SK-N-SH treated with all-trans-retinoic acid at 6 μM for 48 hours (cell line): ENCODE data around the gene ADCY5.

Experiments
- ATAC-seq: fragments of 200-7000 bp; cut with Tn5 transposase; 3 replicates; pipeline ENCODE4 v1.9.1; 2020; ENCODE audit warnings: mild to moderate bottlenecking, moderate library complexity
- ARNTL ChIP-seq: fragments of 450-650 bp; formaldehyde crosslinking; IDR thresholded peaks from 2 replicates; pipeline ENCODE4 v1.5.0; 2020; ENCODE audit warnings: low read depth, mild to moderate bottlenecking, moderate library complexity, borderline replicate concordance
- BACH2 ChIP-seq: fragments of 250-450 bp; sonication (Bioruptor Pico); IDR thresholded peaks from 2 replicates; pipeline ENCODE4 v1.9.0; 2021; ENCODE audit warnings: mild to moderate bottlenecking, borderline replicate concordance
- CSDC2 ChIP-seq: fragments of 250-450 bp; sonication (Bioruptor Pico); IDR thresholded peaks from 2 replicates; pipeline ENCODE4 v1.5.0; 2020; ENCODE audit warnings: mild to moderate bottlenecking, moderate library complexity
- ESRRG ChIP-seq: fragments of 250-450 bp; sonication (Bioruptor Pico); IDR thresholded peaks from 2 replicates; pipeline ENCODE4 v1.6.1; 2021; ENCODE audit warnings: mild to moderate bottlenecking
- GLIS3 ChIP-seq: fragments of 250-450 bp; sonication (Bioruptor Pico); IDR thresholded peaks from 2 replicates; pipeline ENCODE4 v1.5.0; 2020; ENCODE audit warnings: mild to moderate bottlenecking, moderate library complexity
- ISL1 ChIP-seq: fragments of 250-450 bp; sonication (Bioruptor Pico); IDR thresholded peaks from 2 replicates; pipeline ENCODE4 v2.1.2; 2022; ENCODE audit warnings: mild to moderate bottlenecking, moderate library complexity
- OSR1 ChIP-seq: fragments of 250-450 bp; sonication (Bioruptor Pico); IDR thresholded peaks from 2 replicates; pipeline ENCODE4 v1.8.0; 2022; ENCODE audit warnings: moderate library complexity, mild to moderate bottlenecking, inconsistent platforms
- PPARA ChIP-seq: fragments of 250-450 bp; sonication (Bioruptor Pico); IDR thresholded peaks from 2 replicates; pipeline ENCODE4 v1.5.0; 2020; ENCODE audit warnings: mild to moderate bottlenecking, borderline replicate concordance
- RARB ChIP-seq: fragments of 250-450 bp; sonication (Bioruptor Pico); IDR thresholded peaks from 2 replicates; pipeline ENCODE4 v1.8.0; 2021; ENCODE audit warnings: mild to moderate bottlenecking, moderate library complexity
- SNAI2 ChIP-seq: fragments of 250-450 bp; sonication (Bioruptor Pico); IDR thresholded peaks from 2 replicates; pipeline ENCODE4 v1.5.0; 2020; ENCODE audit warnings: mild to moderate bottlenecking, moderate library complexity
- TCF4 ChIP-seq: fragments of 250-450 bp; sonication (Bioruptor Pico); IDR thresholded peaks from 2 replicates; pipeline ENCODE4 v1.8.0; 2021; ENCODE audit warnings: mild to moderate bottlenecking, moderate library complexity, borderline replicate concordance
- TSHZ2 ChIP-seq: fragments of 250-450 bp; sonication (Bioruptor Pico); IDR thresholded peaks from 2 replicates; pipeline ENCODE4 v1.5.0; 2020; ENCODE audit warnings: mild to moderate bottlenecking, moderate library complexity
- ZC3H10 ChIP-seq: fragments of 250-450 bp; sonication (Bioruptor Pico); IDR thresholded peaks from 2 replicates; pipeline ENCODE4 v1.5.1; 2021; ENCODE audit warnings: mild to moderate bottlenecking, moderate library complexity
- ZFP3 ChIP-seq: fragments of 250-450 bp; sonication (Bioruptor Pico); IDR thresholded peaks from 2 replicates; pipeline ENCODE4 v1.5.0; 2020; ENCODE audit warnings: mild to moderate bottlenecking, moderate library complexity
- ZFP30 ChIP-seq: fragments of 450-650 bp; formaldehyde crosslinking; IDR thresholded peaks from 2 replicates; pipeline ENCODE4 v1.5.0; 2022; ENCODE audit warnings: mild to moderate bottlenecking, moderate library complexity
- ZNF565 ChIP-seq: fragments of 450-650 bp; formaldehyde crosslinking; conservative IDR thresholded peaks from 2 replicates; pipeline ENCODE4 v1.5.0; 2020; ENCODE audit warnings: low read depth, mild to moderate bottlenecking, moderate library complexity
- ZNF70 ChIP-seq: fragments of 450-650 bp; formaldehyde crosslinking; IDR thresholded peaks from 2 replicates; pipeline ENCODE4 v1.5.0; 2020; ENCODE audit warnings: mild to moderate bottlenecking, moderate library complexity
- ZNF8 ChIP-seq: fragments of 450-650 bp; formaldehyde crosslinking; IDR thresholded peaks from 2 replicates; pipeline ENCODE4 v1.5.0; 2020; ENCODE audit warnings: mild to moderate bottlenecking, moderate library complexity
- TF ChIP-seq, protein P1 (sequence below): fragments of 250-450 bp; sonication (Bioruptor Pico); IDR thresholded peaks from 2 replicates; pipeline ENCODE4 v1.8.0; 2021; ENCODE audit warnings: low read depth, mild to moderate bottlenecking, moderate library complexity, borderline replicate concordance
- TF ChIP-seq, protein P2 (sequence below): fragments of 250-450 bp; sonication (Bioruptor Pico); IDR thresholded peaks from 2 replicates; pipeline ENCODE4 v1.5.1; 2020; ENCODE audit warnings: low read depth, mild to moderate bottlenecking, moderate library complexity
- TF ChIP-seq, protein P3 (sequence below): fragments of 250-450 bp; sonication (Bioruptor Pico); IDR thresholded peaks from 2 replicates; pipeline ENCODE4 v1.8.0; 2020; ENCODE audit warnings: mild to moderate bottlenecking, moderate library complexity, borderline replicate concordance

ADCY5 gene

GRCh38 chr3:123405936-123406510 lies 42.9 kb downstream of the ADCY5 start:
- no peak for TF ChIP-seq ESRRG (CRISPR knock-in tag)
- no peak for TF ChIP-seq ZFP30 (CRISPR knock-in tag)
- no peak for TF ChIP-seq ZC3H10 (CRISPR knock-in tag)
- no peak for TF ChIP-seq ISL1 (CRISPR knock-in tag)
- no peak for TF ChIP-seq SNAI2 (CRISPR knock-in tag)
- TF ChIP-seq BACH2, result no peak
- TF ChIP-seq, protein P1, sequence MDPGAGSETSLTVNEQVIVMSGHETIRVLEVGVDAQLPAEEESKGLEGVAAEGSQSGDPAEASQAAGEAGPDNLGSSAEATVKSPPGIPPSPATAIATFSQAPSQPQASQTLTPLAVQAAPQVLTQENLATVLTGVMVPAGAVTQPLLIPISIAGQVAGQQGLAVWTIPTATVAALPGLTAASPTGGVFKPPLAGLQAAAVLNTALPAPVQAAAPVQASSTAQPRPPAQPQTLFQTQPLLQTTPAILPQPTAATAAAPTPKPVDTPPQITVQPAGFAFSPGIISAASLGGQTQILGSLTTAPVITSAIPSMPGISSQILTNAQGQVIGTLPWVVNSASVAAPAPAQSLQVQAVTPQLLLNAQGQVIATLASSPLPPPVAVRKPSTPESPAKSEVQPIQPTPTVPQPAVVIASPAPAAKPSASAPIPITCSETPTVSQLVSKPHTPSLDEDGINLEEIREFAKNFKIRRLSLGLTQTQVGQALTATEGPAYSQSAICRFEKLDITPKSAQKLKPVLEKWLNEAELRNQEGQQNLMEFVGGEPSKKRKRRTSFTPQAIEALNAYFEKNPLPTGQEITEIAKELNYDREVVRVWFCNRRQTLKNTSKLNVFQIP (CRISPR knock-in tag), result no peak
- TF ChIP-seq TCF4 (CRISPR knock-in tag), result no peak
- TF ChIP-seq, protein P2, sequence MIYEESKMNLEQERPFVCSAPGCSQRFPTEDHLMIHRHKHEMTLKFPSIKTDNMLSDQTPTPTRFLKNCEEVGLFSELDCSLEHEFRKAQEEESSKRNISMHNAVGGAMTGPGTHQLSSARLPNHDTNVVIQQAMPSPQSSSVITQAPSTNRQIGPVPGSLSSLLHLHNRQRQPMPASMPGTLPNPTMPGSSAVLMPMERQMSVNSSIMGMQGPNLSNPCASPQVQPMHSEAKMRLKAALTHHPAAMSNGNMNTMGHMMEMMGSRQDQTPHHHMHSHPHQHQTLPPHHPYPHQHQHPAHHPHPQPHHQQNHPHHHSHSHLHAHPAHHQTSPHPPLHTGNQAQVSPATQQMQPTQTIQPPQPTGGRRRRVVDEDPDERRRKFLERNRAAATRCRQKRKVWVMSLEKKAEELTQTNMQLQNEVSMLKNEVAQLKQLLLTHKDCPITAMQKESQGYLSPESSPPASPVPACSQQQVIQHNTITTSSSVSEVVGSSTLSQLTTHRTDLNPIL (CRISPR knock-in tag), result no peak
- TF ChIP-seq OSR1, result no peak
- ATAC-seq, result no peak

GRCh38 chr3:123405021-123405420 lies 43.9 kb downstream of the ADCY5 start:
- TF ChIP-seq SNAI2 (CRISPR knock-in tag) (no peak), ARNTL (CRISPR knock-in tag) (no peak), GLIS3 (no peak), OSR1 (no peak), ZFP3 (CRISPR knock-in tag) (no peak), ZFP30 (CRISPR knock-in tag) (no peak), ZNF565 (no peak)
- TF ChIP-seq, protein P3, sequence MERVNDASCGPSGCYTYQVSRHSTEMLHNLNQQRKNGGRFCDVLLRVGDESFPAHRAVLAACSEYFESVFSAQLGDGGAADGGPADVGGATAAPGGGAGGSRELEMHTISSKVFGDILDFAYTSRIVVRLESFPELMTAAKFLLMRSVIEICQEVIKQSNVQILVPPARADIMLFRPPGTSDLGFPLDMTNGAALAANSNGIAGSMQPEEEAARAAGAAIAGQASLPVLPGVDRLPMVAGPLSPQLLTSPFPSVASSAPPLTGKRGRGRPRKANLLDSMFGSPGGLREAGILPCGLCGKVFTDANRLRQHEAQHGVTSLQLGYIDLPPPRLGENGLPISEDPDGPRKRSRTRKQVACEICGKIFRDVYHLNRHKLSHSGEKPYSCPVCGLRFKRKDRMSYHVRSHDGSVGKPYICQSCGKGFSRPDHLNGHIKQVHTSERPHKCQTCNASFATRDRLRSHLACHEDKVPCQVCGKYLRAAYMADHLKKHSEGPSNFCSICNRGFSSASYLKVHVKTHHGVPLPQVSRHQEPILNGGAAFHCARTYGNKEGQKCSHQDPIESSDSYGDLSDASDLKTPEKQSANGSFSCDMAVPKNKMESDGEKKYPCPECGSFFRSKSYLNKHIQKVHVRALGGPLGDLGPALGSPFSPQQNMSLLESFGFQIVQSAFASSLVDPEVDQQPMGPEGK (CRISPR knock-in tag), result no peak
- ATAC-seq, result no peak

DNA sequence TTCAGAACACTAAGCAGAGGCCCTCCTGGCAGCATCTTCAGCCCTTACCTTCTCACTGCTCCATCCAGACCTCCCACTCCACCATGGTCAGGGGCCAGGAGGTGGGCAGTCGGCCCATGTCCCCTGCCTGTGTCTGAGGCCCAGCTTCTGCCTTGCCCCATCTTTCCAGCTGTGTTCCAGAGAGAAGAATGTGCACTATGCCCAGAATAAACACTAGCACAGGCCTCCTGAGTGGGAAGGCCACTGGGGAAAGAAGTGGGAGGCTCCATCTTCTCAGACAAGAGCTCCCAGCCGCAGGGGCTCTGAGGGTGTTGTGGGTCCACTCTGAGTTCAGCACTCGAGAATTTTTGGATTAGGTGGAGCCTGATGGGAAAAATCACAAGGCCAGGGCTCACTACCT lies 44.5 kb downstream of the ADCY5 start:
- TF ChIP-seq GLIS3 (no peak), ZNF8 (CRISPR knock-in tag) (no peak), CSDC2 (no peak), ARNTL (CRISPR knock-in tag) (no peak), OSR1 (no peak), SNAI2 (CRISPR knock-in tag) (no peak), TSHZ2 (CRISPR knock-in tag) (no peak), ISL1 (CRISPR knock-in tag) (no peak), ZFP3 (CRISPR knock-in tag) (no peak), ZC3H10 (CRISPR knock-in tag) (no peak), PPARA (no peak), BACH2 (no peak), RARB (CRISPR knock-in tag) (no peak), ZNF565 (no peak), TCF4 (CRISPR knock-in tag) (no peak), ZNF70 (CRISPR knock-in tag) (no peak)
- TF ChIP-seq, protein P2 (CRISPR knock-in tag), result no peak
- TF ChIP-seq, protein P3 (CRISPR knock-in tag), result no peak
- ATAC-seq, result no peak
